SK-N-DZ (cell line): Measurements from ENCODE around the gene MCF2L2.
"Not testable (repeated sequence)": the region's sequence is repeated elsewhere in the genome, so short reads cannot be mapped to it uniquely, and the experiment has no call there.

Source experiments
- DNase-seq: peaks from one replicate; pipeline ENCODE4 v3.0.0-alpha.2; 2015; ENCODE audit warnings: low spot score

MCF2L2 gene

GRCh38 chr3:183172051-183172639 is 256.3 kb downstream of the MCF2L2 start:
- no peak for DNase-seq

DNA sequence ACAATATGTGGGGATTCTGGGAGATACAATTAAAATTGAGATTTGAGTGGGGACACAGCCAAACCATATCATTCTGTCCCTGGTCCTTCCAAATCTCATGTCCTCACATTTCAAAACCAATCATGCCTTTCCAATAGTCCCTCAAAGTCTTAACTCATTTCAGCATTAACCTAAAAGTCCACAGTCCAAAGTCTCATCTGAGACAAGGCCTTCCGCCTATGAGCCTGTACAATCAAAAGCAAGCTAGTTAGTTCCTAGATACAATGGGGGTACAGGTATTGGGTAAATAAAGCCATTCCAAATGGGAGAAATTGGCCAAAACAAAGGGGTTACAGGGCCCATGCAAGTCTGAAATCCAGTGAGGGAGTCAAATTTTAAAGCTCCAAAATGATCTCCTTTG is 260.4 kb downstream of the MCF2L2 start:
- DNase-seq: not testable (repeated sequence)

DNA sequence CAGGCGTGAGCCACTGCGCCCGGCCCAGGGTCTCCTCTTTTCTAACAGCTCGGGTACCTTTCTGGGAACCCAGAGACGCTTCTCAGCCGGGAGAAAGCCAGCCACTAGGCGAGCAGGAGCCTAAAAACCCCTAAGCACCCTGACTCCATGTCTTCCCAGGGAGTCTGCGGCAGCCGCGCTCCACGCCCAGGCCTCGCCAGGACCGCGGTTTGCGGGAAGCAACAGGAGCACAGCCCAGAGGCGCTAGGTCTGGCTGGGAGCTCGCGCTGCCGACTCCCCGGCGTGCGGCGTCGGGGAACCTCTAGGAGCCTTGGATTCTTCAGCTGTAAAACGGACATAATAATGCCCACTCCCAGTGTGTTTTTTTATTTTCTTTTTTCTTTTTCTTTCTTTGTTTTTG is 264.9 kb downstream of the MCF2L2 start:
- no peak for DNase-seq

DNA sequence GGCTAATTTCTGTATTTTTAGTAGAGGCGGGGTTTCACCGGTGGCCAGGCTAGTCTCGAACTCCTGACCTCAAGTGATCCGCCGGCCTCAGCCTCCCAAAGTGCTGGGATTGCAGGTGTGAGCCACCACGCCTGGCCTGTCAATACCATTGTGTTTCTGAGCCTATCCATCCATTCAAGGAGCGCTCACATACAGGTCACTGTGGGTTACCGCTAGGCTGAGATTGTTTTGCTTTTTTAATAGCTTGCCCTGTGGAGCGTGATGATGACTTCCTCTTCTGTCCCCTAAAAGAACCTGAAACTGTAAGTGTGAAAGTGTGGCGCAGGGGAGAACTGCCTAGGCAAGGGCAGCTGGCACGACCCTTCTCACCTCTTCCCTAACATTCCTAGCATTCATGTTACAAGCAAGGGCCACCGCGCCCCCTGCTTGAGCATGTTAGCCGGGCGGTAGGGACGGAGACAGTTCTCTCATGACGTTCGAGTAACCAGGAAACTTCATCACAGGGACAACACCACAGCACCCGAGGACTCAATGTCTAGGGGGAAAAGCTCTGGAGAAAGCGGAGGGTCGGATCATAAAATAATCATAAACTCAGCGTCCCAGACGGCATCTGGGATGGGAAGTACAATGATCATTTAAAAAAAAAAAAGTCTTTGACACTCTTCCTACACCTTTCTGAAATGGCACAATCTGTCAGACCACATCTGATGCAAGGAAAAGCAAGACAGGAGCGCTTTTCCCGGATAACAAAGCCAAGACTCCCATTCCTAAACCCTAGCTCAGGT is 266.7 kb downstream of the MCF2L2 start:
- no peak for DNase-seq

- no peak for DNase-seq
Measured at GRCh38 chr3:183160616-183161015, 267.8 kb downstream of the MCF2L2 start.

- DNase-seq: no peak
Measured at GRCh38 chr3:183159333-183159732, 269.1 kb downstream of the MCF2L2 start.

- DNase-seq: no peak
Measured at GRCh38 chr3:183158551-183159006, 269.8 kb downstream of the MCF2L2 start.

- no peak for DNase-seq
Measured at GRCh38 chr3:183158113-183158512, 270.3 kb downstream of the MCF2L2 start.

GRCh38 chr3:183156266-183156665 is 272.2 kb downstream of the MCF2L2 start:
- no peak for DNase-seq

GRCh38 chr3:183155499-183155898 is 272.9 kb downstream of the MCF2L2 start:
- no peak for DNase-seq

DNA sequence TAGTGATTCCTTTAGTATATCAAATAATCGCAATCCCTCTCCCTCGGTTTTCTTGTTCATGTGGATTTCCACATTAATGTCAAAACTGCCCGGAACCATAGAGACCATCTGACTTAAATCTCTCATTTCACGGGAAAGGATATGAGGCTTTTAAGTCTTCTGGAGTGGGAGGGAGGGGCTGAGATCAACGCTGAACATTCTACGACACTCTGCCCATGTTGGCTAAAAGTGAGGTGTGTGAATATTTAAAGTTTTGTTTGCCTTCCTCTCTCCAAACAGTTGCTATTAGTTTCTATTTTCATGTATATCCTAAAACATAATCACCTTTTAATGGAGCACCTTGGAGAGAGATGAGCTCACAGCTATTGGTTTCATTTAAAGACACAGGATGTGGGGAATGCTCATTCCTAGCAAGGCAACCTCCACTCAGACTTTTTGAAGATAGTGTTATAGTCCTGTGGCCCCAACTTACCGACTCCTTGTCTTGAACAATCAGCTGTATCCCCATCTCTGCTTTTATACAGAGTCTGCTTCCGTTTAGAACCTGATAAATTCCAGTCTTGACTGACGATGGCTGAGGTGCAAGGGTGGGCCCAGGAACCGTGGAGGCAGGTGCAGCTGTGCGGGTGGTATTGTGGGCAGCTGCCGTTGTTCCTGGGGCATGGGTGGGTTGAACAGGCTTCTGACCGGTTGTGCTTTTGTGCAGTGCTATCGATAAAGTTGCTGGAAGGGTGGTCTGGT is 275.0 kb downstream of the MCF2L2 start:
- DNase-seq: no peak

DNA sequence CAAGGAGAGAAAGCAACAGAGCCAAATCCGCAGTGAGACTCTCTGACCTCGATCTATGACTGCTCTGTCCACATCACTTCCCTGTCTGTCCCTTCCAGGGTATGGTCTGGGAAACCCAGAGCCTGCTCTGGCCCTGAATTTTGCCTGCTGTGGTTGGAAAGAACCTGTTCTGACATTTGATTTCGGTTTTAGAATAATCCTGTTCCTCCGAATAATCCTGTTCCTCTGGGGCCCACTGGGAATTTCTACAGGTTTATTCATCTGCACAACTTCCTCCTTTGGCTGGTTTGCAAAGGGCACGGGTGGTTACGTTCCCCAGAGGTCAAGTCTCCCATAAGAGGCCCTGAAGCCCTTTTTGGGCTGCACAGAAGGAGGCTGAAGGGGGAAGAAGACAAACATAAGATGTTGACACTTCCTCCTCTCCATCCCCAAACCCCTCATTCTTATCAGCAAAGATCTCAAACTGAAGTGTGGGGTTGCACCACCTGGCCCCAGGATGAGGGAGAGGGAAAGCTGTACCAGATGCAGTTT is 276.5 kb downstream of the MCF2L2 start:
- DNase-seq: no peak

GRCh38 chr3:183151086-183151485 is 277.3 kb downstream of the MCF2L2 start:
- no peak for DNase-seq

- DNase-seq: no peak
Measured at GRCh38 chr3:183149915-183150750, 278.3 kb downstream of the MCF2L2 start.

GRCh38 chr3:183148056-183148455 is 280.4 kb downstream of the MCF2L2 start:
- DNase-seq: no peak

- no peak for DNase-seq
Measured at GRCh38 chr3:183144363-183144762, 284.1 kb downstream of the MCF2L2 start.

DNA sequence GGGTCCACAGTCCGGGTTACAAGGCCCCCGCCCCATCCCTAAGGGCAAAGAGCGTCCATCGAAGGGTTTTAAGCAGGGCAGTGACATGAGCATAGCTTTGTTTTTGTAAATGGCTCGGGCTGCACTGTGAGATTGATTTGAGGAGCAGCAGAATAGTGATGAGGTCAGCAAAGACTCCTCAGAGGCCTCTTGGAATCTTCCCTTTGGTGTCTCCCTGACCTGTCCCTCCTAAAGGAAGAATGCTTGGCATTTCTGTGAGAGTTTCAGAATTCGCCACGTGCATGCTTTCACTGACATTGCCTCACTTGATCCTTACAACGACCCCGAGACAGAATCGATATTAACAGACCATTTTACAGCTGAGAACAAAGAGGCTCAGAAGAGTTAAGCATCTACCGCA is 286.2 kb downstream of the MCF2L2 start:
- no peak for DNase-seq

GRCh38 chr3:183134844-183135243 is 293.6 kb downstream of the MCF2L2 start:
- no peak for DNase-seq

GRCh38 chr3:183132409-183132808 is 296.0 kb downstream of the MCF2L2 start:
- no peak for DNase-seq

GRCh38 chr3:183131735-183132134 is 296.7 kb downstream of the MCF2L2 start:
- DNase-seq: no peak

GRCh38 chr3:183131186-183131725 is 297.2 kb downstream of the MCF2L2 start:
- no peak for DNase-seq
